T47D (cell line): ENCODE data around the gene CCSER1.

Source experiments
- DNase-seq, 2 experiments: peaks; one replicate each; pipeline versions ENCODE4 v3.0.0 to v3.0.0-alpha.2; 2011 to 2012; ENCODE audit warnings: low read depth in 1 of 2, low spot score in 1 of 2
- JUND ChIP-seq: IDR thresholded peaks from 2 replicates; pipeline ENCODE4 v1.6.1; 2012; ENCODE audit warnings: low read depth
- in situ Hi-C: cut with HindIII; loops from 2 replicates; pipeline ENCODE4 v1.10.0; 2016; ENCODE audit warnings: low sequenced_read_pairs, low pct_unique_long_range_greater_than_20kb

The CCSER1 gene

DNA sequence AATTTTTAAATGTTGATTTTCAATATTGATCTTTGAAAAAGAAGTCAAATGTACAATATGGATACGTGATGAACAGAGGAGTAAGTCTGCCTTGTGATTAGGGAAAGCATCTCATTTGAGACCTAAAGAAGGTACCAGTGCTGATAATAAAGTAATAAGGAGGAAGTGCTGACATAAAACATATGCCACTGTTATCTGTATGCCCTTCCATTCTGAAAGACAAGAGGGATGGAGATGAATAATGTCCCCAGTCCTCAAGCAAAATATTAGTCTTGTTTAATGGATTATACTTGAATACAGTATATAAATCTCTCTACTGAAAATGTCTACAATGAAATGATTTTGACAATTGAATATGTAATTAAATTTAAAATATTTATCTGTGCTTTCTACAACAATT lies 58.2 kb downstream of the CCSER1 start:
- in situ Hi-C loops: no loop called here
- no peak for DNase-seq
- no peak for TF ChIP-seq JUND

DNA sequence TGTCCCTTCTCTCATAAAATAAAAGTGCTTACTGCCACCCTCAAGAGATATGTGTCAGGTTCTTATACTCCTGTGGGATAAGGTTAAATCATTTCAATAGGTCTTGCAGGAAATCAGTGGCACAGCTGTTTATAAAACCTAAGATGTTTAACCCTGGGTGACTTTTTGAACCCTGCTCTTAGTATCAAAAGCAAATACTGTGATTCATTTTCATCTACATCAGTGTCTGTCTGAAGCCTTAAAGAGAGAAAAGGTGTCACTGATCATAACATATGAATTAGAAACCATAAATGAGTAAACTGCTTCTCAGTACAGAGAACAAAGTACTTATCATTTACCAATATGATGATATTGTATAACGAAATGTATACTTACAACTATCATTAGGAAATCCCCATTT lies 59.0 kb downstream of the CCSER1 start:
- in situ Hi-C loops: no loop called here
- TF ChIP-seq JUND: no peak
- DNase-seq: no peak

DNA sequence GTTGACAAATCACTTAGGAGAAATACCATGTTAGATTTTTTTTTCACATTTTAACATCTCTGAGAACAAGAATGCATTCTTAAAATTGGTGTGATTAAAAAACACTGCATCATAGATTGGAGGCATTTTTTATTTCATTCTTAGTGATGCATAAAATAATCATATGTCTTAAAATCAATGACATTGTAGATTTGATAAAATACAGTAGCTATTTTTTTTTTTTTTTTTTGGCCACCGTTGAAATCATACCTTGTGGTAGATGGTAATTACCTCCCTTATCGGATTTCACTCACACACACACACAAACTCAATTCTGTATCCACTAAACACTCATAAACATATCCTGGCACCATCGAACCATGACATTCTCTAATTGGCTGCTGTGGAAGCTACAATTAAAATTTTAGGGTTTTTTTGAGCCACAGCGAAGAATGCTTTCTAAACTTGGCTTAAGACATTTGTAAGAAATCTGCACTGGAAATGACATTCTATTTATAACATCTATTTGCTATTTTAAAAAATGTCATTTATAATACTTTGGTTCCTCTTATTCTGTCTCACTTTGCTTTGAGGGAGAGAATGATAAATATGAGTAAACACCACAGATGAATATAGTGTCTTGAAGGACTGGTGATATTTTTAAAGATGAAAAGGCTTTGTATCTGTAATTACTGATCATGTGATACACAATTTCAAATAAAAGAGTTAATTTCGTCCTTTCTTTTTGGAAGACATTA lies 60.1 kb downstream of the CCSER1 start:
- DNase-seq: no peak
- no peak for TF ChIP-seq JUND
- in situ Hi-C loops: no loop called here

DNA sequence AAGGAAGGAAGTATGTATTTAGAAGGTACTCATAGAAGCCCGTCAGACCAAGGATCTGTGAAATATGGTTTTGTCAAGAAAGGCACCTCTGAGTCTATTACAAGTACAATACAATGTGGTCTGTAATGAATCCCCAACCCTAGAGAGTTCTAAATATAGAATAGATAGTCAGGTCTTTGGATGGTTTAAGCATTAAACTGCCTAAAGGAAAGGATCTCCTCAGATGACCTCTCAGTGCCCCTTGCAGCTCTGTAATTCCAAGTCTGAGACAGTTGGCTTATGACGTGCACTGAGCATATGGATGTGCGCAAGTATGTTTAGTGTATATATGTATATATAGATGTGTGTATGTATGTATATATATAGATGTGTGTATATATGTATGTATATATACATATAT lies 62.0 kb downstream of the CCSER1 start:
- TF ChIP-seq JUND: no peak
- in situ Hi-C loops: no loop called here

DNA sequence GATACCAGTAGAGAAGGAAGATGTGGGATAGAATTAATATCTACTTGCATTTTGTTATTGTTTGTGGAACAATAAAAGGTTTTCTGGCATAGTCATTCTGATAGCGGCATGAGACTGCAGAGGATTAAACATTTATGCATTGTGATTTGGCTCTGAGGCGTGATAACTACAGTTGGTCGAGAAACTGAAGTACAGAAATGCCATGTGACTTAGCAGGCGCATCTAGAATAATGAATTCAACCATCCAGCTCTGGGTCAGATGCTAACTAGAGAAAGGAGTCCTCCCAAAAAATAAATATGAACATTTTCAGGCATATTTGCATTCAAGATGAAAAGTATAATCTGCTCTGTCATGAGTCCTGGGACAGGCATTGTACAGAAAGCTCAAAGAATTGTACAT lies 62.8 kb downstream of the CCSER1 start:
- in situ Hi-C loops: no loop called here
- DNase-seq: no peak
- TF ChIP-seq JUND: no peak

More for the DNA sequence above, 62.0 kb downstream of the CCSER1 start:
- no peak for DNase-seq

DNA sequence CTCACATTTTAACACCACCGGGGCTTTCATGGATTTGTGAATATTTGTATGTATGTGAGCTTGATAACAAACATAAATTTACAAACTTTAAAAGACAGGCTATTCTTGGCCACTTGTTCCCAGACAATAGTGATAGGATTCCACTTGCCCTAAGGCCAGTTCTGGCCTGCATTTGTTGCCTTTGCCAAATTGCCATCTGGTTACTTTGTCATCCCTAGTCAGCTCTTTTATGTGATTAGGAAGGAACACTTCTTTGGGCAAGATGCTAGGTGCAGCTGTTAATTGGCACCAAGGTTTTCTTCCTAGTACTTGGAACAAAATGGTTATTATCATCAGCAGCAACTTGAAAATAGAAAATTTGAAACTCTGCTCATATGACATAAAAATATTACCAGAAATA lies 63.3 kb downstream of the CCSER1 start:
- no peak for DNase-seq
- in situ Hi-C loops: no loop called here
- TF ChIP-seq JUND: no peak

DNA sequence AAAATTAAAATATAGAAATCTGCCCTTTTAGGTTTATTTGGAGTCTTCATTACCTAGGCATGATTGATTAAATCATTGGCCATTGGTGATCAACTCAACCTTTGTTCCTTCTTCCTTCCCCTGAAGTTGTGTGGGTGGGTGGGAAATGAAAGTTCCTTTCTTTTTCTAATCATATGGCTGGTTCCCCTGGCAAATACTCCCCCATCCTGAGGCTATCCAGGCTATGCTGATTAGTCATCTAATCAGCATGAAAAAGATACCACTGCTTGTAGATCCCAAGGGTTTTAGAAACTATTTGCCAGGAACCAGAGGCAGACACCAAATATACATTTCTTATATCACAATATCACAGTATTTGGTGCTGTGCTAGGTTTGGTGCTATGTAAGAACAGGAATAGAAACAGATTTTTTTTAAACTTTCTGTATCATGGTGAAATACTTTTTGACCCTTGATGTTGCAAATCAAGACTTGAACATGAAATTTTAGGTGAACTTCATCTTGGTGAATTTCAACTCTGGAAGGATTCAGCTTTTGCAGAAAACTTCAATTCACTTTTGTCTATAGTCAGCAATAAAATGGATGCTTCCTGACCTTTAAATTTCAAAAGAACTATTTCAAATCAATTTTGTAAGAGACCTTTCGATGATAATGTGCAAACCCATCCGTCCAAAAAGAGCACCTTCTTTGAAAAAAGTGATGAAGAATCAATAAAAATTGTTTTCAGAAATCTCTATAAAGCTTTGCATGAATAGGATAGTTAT lies 71.1 kb downstream of the CCSER1 start:
- DNase-seq: no peak
- no peak for TF ChIP-seq JUND
- in situ Hi-C loops: no loop called here

DNA sequence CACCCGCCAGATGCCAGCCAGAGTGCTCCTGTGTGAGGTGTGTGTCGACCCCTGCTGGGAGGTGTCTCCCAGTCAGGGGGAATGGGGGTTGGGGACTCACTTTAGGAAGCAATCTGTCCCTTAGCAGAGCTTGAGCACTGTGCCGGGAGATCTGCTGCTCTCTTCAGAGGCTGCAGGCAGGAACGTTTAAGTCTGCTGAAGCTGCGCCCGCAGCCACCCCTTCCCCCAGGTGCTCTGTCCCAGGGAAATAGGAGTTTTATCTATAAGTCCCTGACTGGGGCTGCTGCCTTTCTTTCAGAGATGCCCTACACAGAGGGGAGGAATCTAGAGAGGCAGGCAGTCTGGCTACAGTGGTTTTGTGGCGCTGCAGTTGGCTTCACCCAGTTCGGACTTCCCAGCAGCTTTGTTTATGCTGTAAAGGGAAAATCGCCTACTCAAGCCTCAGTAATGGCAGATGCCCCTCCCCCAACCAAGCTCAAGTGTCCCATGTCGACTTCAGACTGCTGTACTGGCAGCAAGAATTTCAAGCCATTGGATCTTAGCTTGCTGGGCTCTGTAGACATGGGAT lies 80.8 kb downstream of the CCSER1 start:
- in situ Hi-C loops: no loop called here
- TF ChIP-seq JUND: no peak
- DNase-seq: no peak

DNA sequence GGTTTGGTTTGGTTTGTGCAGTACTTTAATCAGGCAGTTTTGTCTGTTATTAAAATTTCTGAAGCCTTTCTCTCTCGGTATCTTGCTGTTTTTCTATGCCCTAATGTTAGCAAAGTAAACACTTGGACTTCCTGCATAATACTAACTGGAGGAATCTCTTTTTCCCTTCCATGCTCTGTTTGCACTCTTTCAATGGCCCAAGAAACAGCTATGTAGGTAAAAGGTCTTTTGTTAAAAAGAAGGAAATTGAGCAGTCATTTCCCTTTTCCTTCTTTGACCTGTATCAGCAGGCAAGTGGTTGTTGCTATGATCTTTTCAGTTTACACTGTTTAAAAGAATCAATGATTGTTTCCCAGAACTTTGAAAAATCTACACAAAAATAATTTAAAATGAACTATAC lies 82.7 kb downstream of the CCSER1 start:
- TF ChIP-seq JUND: no peak
- in situ Hi-C loops: no loop called here
- DNase-seq: peak in 1 of 2 experiments; percentile 9

DNA sequence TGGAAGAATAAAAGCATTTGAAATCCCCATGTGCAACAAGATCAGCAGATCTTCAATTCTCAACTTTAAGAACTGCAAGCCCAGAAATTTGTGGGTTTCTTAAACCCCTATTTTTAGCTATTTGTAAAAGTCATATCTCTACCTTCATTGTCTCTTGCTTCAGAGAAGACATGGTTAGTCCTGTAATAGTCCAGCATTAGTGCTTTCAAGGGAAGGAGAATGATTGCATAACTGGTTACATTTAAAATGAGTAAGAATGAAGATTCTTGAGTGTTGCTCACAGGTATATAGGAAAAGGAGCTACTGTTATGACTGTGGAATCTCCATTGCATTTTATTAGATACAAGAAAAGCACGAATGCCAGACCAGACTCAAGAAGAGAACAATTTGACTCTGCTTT lies 84.0 kb downstream of the CCSER1 start:
- in situ Hi-C loops: no loop called here
- TF ChIP-seq JUND: no peak
- no peak for DNase-seq

DNA sequence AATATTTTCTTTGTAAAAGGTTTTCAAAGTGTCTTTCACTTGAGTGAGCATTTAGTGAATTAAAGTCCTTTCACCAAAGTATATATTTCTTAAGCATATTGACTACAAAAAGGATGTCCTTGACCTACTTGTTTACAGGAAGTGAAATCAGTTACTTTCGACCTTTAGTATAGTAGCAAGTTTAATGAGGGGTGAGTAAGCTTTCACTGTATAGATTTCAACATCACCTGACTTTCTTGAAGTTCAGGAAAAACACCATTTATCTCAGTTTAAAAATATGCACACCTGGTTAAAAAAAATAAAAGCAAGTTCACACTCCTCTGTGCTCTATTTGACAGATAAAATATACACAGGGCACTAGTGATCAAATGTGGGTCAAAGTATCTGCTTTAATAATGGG lies 88.1 kb downstream of the CCSER1 start:
- DNase-seq: peak in 1 of 2 experiments; percentile 6
- TF ChIP-seq JUND: no peak
- in situ Hi-C loops: no loop called here

DNA sequence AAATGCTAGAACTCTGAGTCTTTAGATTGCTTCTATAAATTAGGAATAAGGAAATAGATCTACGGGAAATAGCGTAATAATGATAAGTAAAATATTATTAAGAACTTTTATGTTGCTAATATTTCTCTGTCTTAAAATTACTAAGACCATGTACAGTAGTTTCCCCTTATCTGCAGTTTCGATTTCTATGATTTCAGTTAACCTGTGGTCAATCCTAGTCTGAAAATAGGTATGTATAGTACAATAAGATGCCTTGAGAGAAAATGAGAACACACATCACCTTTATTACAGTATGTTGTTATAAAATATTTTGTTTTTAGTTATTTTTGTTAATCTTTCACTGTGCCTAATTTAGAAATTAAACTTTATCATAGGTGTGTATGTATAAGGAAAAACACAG lies 92.6 kb downstream of the CCSER1 start:
- DNase-seq: no peak
- in situ Hi-C loops: no loop called here
- TF ChIP-seq JUND: no peak

DNA sequence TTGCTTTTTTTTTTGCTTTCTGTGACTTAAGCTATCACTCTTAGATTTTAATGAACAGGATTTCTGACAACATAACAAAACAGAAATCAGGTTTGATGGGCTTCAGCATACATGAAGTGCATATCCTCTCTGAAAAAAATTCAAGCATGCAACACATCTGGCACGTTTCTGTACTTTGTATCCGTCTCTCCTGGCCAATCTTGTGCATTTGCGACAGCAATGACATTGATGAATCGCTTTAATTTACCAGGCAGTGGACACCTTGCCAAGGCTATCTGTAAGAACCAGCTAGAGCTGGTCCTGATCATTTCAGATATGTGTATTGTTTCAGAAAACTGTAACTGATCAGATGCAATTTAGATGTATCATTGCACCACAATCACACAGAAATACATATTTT lies 93.3 kb downstream of the CCSER1 start:
- TF ChIP-seq JUND: no peak
- in situ Hi-C loops: no loop called here
- DNase-seq: no peak
